ENCODE data around the gene PHLDA2.

DNA sequence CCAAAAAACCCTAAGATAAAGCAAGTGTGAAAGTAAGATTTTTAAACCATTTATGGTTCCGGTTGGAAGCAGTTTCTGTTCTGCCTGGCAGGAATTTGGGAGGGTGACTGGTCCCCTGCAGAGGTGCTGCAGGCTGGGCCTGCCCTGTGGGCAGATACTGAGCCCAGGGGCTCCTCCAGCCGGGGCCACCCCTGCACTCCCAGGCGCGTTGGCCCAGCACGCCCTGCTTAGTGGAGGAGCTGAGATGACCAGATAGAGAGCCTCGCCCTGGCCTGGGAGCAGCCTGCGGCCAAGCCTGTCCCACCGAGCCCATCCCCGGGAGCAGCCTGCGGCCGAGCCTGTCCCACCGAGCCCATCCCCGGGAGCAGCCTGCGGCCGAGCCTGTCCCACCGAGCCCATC, 8.0 kb downstream of the PHLDA2 start:
- TF ChIP-seq, protein P1, sequence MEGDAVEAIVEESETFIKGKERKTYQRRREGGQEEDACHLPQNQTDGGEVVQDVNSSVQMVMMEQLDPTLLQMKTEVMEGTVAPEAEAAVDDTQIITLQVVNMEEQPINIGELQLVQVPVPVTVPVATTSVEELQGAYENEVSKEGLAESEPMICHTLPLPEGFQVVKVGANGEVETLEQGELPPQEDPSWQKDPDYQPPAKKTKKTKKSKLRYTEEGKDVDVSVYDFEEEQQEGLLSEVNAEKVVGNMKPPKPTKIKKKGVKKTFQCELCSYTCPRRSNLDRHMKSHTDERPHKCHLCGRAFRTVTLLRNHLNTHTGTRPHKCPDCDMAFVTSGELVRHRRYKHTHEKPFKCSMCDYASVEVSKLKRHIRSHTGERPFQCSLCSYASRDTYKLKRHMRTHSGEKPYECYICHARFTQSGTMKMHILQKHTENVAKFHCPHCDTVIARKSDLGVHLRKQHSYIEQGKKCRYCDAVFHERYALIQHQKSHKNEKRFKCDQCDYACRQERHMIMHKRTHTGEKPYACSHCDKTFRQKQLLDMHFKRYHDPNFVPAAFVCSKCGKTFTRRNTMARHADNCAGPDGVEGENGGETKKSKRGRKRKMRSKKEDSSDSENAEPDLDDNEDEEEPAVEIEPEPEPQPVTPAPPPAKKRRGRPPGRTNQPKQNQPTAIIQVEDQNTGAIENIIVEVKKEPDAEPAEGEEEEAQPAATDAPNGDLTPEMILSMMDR (IDR thresholded peaks at IDR 0.05; ENCODE audit: borderline replicate concordance, extremely low read depth, low read length, poor library complexity, severe bottlenecking): no peak
- TF ChIP-seq EZH2 (IDR thresholded peaks at IDR 0.05; ENCODE audit: borderline replicate concordance, low read depth, low read length, severe bottlenecking): no peak

Measured in DND-41 (cell line).